Germinal center (tissue), 1 donor: ENCODE results near the gene VWA3A.
A peak's percentile ranks its signal among the peaks of the same experiment; 100 is the strongest.
"Not testable (repeated sequence)": the region's sequence is repeated elsewhere in the genome, so short reads cannot be mapped to it uniquely, and the experiment has no call there.

ENCODE experiments used
- DNase-seq: peaks from one replicate; pipeline ENCODE4 v3.0.0; 2012; ENCODE audit warnings: mixed read lengths, low spot score

The VWA3A gene, protein sequence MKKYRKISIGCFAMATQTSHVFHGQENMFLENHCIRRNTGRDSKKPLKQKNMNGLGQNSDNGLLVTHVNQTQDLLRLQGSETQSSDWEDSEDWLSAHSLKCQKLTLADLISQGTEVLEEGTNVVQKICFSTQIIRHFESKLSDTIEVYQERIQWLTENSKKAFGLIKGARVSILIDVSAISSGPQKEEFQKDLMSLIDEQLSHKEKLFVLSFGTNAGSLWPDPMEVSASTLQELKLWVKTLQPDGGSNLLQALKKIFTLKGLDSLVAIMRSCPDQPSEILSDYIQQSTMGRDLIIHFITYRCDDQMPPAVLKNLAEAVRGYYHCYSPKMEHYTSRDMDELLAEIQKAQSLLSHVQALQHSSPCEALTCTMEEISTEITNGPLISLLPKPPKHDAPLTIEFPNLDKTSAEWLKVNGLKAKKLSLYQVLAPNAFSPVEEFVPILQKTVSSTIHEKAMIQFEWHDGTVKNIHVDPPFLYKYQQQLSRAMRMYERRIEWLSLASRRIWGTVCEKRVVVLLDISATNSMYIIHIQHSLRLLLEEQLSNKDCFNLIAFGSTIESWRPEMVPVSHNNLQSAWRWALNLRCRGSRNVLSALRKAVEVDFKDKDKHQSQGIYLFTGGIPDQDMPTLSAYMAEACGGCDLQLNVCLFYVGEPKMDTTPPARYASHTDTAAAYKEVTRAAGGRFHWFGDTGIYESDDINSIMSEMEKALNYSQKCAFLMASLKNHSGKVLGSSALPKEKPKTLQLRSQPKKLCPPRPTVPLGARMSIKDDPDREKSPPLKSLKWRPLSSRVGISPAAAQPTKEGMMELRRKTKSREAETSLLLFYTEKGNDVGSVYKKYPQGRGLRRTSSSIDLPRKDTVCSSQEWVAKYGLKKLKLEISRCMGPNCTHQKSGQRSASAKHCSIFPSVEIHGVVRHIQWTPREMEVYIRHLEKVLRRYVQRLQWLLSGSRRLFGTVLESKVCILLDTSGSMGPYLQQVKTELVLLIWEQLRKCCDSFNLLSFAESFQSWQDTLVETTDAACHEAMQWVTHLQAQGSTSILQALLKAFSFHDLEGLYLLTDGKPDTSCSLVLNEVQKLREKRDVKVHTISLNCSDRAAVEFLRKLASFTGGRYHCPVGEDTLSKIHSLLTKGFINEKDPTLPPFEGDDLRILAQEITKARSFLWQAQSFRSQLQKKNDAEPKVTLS

DNA sequence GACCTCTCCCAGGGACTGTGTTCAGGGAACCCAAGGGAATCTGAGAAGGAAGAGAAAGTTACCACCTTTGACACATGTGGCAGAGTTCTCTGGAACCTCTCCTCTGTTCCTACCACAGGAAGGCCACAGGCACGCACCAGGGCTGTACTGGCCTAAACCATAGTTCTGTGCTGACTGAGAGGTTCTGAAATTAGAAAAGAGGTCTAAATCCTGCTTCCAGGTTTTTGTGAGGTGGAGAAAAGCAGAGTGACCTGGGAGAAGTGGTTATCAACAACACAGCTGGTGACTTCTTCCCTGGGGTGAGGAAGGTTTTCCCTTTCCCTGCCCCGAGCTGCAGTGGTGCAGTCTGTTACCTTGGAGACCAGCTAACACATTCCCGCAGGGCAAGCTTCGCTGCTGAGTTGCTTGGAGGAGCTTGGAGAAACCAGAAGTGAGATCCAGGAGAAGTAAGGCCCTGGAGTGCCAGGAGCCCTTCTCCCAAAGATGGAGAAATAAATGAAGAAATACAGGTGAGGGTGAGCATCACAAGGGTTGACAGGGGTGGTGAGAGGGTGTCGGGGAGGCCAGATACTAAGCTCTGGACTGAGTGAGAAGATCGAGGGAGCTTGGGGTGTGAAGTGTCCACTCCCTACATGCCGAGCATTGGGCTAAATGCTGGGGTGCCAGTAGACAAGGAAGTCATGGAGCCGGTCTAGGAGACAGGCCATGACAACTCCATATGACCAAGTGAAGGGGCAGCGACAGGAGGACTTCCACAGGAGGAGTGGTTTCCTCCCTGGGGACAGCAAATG, at the start of gene VWA3A:
Gene VWA3A (plus strand): TSS at position 399 of the 791 bp plus-strand sequence. CDS start 97 bp downstream, at position 496.
- no peak for DNase-seq

GRCh38 chr16:22043882-22044281, 48.5 kb upstream of the VWA3A start:
- not testable (repeated sequence) for DNase-seq

DNA sequence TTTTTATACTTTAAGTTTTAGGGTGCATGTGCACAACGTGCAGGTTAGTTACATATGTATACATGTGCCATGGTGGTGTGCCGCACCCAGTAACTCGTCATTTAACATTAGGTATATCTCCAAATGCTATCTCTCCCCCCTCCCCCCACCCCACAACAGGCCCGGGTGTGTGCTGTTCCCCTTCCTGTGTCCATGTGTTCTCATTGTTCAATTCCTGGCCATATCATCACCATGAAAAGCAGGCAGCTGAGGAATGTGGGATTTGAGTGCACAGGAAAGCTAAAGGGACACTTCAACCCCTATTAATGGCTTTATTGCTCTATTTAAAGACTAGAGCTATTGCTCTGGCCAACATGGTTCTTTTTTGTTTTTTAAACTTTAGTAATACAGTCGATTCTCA, 46.5 kb upstream of the VWA3A start:
- DNase-seq: not testable (repeated sequence)

DNA sequence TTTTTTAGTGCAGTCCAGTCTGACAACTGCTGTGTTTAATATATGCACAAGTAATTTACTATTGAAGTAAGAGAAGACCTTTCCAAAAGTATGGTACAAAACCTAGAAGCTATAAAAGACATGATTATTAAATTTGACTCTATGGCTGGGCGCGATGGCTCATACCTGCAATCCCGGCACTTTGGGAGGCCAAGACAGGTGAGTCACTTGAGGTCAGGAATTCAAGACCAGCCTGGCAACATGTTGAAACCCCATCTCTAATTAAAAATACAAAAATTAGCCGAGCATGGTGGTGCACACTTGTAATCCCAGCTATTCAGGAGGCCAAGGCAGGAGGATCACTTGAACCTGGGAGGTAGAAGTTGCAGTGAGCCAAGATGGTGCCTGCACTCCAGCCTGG, 41.4 kb upstream of the VWA3A start:
- DNase-seq: no peak

DNA sequence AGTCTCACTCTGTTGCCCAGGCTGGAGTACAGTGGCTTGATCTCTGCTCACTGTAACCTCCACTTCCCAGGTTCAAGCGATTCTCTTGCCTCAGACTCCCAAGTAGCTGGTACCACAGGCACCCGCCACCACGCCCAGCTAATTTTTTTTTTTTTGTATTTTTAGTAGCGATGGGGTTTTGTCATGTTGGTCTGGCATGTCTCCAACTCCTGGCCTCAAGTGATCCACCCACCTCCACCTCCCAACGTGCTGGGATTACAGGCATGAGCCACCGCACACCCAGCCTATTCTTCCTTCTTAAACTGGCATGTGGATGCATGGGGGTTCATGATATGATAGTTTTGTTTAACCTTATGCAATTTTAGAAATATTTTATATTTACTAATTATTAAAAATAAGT, 39.4 kb upstream of the VWA3A start:
- no peak for DNase-seq

- no peak for DNase-seq
These were observed 38.4 kb upstream of the VWA3A start for GRCh38 chr16:22053921-22054341.

DNA sequence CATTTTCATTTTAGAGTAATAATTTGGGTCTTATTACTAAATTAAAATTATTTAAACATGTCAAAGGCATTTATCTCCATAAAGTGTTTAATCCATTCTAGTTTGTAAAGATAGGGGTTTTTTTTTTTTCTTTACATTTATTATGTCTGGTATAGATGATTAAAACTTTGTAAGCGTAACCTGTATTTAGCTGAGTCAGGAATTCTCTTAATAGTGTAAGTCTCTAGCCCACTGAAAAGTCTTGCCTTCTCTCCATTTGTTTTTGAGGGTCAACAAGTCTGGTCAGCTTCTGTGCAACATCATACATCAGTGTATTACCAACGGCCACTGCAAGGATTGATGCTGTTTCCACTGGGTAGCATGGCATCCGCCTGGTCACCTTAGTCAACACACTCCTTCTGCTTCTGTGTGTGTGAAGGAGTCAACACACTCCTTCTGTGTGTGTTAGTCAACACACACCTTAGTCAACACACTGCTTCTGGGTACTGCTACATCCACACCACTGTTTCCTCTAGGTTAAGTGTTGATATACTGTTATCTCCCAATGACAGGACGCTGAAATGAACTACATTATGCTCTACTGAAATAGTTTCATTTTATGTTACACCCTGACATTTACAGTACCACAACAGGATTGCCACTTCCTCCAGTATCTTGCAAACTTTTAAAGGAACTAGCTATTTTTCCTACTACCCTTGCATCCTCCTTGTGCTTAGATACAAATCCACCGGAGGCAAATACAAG, 37.3 kb upstream of the VWA3A start:
- DNase-seq: no peak

DNA sequence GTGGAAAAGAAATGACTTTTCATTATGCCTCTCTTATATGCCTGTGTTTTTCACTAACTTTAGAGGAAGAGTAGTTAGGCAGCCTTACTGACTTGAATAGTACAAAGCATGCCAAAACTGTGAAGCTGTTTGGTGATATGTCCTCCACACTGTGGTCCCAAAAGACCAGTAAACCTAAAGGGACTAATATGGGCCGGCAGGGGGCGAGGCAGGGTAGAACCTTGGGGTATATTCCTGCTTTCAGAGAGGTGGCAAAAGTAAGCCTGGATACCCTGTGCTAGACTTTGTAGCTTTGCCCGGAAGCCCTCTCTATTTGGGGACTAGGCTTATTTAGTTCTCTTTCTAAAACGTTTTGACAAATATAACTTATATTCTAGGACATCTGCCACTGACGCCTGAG, 36.5 kb upstream of the VWA3A start:
- DNase-seq: no peak

DNA sequence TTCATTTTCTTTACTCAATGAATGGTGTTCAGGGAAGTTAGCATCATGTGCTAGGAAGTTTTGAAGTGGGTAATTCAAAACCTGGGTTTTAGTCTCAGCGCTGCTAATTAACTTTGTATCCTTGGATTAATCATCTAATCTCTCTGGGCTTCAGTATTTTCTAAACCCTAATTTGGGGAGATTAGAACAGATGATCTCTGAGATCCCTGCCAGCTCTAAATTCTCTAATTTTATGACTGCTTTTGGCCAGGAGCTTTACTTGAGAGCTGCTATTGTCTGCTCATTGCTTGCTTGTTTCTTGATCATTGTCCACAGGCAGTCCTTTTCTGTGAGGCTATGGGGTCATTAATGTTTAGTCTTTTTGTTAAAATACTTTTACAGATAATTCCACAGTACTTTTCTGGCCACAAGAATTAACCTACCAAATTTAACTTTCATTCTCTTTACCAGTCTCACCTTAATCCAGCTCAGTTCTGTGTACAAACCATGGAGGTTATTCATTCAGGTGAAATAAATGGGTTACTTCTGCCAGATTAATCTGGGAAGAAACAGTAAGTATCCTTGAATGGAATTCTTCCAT, 28.4 kb upstream of the VWA3A start:
- no peak for DNase-seq

DNA sequence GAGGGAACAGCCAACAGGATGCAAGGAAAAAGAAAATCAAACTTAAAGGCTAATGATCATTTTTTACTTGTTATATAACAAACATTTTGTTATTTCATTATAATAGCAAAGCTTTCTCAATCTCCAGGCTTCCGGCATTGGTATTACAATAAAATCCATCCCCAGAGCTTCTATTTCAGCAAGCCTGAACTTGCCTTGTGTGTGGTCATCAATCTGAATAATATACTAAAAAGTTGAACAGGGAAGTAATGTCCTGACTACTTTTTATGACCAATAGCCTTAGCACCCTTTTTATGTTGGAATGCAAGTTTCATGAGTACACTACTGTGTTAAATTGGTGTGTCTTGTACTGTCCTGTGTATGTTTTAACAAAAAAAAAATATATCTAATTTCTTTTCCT, 27.1 kb upstream of the VWA3A start:
- DNase-seq: no peak

DNA sequence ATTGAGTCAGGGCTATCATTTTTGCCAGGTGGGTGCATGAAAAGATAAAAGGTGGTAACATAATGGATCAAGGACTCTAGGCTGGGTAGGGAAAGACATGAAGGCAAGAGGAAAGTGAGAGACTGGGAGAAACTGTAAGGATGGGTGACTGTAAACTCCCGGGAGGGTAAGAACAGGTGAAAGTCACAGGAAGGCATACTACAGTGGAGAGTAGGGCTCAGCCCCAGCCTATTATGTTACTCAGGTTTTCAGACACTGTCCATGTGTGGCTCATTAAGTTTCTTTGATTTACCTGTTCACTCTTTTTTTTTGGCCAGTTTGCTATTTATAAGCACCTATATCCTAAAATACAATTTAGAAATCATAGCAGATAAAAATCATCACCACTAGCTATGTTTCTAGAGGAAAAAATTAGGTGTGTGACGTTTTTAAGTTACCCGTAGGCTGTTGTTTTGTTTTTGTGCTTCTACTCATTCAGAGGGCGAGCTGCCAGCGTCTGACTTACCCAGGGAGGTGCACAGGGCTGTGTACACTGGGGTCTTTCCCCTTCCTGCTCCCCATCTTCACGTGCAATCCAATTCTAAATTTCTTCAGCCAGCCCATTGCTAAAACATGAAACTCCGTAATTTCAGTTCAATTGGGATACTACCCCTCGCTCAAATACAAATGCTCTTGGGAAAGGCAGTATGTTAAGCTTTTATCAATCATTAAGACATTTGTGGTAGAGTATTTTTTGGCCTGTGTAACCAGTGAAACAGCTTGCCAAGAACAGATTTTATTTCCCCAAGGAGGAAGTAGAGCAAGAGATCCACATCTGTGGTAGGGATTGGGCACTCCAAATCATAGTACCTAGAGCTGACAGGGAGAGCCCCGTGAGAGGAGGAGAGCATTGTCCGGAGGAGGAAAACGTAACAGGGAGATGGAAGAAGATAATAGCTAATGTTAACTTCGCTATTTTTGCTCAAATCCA, 21.7 kb upstream of the VWA3A start:
- DNase-seq: no peak

DNA sequence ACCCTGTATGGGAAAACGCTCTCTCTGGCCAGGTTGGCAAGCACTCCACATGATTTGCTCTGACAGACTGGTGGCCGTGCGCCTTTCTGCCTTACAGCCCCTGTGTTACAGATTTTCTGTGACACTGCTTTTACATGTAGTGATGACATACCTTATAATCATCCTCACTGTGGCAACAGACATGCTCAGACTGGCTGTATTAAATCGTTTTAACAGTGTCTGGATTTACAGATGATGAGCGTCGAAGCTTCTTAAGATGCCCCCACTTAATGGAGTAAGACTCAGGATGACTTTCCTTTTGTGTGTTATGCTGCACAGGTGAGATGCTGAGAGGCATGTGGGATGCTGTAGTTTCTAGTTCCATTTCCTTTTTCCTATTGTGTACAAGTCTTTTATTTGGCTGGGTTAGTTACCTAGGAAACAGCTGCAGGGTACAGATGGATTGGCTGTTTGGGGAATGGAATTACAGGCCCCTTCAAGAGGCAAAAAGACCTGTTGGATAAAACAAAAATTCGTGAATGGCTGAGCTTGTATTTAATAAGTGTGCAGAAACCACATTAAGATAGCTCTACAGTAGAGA, 20.9 kb upstream of the VWA3A start:
- no peak for DNase-seq

DNA sequence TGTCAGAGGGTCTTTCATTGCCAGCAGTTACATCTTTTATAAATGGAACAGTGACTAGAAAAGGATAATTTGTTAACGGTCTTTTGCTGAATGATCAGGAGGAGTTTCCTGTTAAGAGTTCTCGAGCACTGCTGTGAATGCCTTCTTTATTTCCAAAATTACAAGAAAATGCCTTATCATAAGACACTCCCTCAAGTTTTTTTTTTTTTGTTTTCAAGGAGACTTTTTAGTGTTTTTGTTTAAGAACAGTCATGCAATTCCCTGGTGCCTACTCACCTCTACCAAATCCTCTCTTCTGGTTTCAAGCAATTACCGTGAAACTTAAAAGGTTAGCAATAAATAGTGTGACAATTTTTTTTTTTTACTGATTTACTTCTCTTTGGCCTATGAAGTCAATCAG, 19.0 kb upstream of the VWA3A start:
- no peak for DNase-seq

DNA sequence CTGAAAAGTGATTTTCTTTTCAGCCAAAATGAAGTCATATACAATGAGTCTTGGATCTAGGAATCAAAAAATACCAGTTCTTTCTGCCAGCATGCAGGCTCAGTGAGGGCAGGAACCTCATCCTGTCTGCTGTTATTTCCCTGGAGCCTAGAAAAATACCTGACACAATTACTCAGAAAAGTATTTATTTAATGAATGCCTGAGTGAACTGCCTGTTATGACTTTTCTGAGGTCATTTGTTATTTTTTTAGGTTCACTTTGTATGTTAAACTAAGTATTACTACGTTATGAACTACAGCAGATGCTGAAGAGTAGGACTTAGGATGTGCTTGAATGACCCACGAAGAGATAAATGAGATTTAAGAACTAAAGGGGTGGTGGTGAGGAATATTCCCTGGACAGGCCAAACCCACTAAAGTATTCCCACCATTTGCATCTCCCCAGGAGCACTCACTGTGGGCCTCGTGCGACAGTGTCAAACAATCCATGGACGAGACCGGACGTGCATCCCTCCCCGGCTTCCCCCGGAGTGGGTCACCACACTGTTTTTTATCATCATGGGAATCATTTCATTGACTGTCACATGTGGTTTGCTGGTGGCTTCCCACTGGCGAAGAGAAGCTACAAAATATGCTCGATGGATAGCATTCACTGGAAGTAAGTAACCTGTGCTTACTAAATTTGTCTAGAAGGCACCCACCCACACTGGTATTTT, 17.1 kb upstream of the VWA3A start:
- no peak for DNase-seq

DNA sequence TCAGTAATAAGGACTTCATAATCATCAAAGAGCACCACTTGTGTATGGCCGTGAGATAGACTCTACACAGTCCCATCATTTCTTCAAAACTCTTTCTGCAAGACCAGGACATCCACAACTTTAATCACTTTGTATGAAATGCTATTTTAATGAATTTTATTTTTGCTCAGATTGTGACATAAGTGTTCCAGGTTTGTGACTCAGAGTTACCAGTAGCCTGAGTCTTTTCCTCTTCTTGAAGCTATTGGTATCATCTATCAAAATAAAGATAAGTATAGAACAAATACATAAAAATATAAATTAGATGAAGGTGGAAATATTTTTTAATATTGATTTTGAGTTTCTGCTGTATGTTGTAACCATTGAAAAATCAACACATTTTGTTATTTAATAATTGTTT, 16.6 kb upstream of the VWA3A start:
- DNase-seq: no peak

DNA sequence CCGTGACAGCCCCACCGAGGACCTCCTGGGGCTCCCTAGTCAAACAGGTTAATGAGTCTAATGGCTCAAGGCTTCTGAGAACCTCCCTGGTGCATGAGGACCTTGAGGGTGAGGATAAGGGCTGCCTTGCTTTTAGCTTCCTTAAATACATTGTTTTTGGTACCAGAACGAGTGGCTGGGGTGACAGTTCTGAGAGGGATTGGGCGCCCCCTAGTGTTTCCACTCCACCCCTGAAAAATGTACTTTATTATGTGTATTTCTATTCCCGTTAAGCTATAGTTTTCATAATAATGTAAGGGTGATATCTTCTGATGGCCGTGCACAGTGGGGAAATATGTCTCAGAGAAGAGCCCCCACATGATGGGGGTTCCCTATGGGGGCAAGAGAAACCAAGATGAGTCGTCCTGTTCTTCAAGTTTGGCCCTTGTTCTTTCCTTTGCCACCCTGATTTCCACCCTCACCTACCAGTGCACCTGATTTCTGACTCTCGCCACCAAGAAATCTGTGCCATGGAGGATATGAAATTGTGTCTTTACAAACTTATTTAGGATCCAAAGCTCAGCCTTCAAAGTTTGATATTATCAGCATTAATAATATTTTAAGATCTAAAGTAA, 14.5 kb upstream of the VWA3A start:
- DNase-seq: peak; percentile 75

DNA sequence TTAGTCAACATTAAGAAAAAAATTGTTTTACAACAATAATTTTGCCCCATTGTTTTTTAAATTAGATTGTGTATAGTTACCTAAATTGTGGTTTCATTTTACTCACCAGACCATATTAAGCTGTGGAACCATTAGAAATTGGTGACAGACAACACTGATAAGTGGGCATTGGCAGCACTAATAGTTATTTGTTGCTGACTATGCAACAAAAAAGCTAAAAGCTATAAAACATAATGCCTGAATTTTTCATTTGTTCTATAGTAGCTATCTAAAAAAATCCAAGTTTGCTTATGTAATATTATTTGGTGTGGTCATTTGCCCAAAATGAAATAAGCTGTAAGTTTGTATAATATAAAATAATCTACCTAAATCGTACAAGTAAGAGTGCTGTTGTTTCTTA, 13.7 kb upstream of the VWA3A start:
- no peak for DNase-seq

DNA sequence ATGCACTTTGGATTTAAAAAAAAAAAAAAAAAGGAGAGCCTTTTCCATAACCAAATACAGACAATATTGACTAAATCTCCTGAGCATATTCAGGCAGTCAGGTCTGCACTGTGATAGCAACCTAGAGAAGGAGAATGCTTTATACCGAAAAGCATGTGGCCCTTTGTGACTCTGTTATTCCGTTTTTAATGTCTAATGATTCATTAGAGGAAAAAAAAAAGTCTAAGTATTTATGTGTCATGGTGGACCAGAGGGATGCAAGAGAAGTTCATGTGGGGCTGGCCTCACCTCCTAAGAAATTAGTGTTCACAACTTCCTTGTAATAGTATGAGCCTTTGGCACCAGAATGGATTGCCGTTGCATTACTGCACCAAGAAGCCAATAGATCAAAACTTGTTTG, 11.3 kb upstream of the VWA3A start:
- DNase-seq: no peak
